Smooth muscle cell (in vitro differentiated cells): ENCODE measurements around the gene MYBPH. TPM values are rescaled to one million over a fixed set of nuclear protein-coding genes. Genes with fewer than 3 reads are reported as not detected.

ENCODE experiments used
- DNase-seq: peaks from one replicate; lab custom pipeline; 2025; ENCODE audit not compliant: unreplicated experiment; lab: John Stamatoyannopoulos, UW
- H2AFZ ChIP-seq: fragments of 200-600 bp; sonication (generic); 2 replicates; pipeline ENCODE4 v1.6.0; 2016; ENCODE audit warnings: antibody characterized with exemption, low read depth, mild to moderate bottlenecking
- H3F3A ChIP-seq: fragments of 200-600 bp; sonication (generic); 2 replicates; pipeline ENCODE4 v1.6.0; 2017; ENCODE audit warnings: antibody characterized with exemption, low read depth
- H3K27ac ChIP-seq: fragments of 200-600 bp; sonication (generic); 2 replicates; pipeline ENCODE4 v1.5.1; 2016; ENCODE audit warnings: low read depth, mild to moderate bottlenecking
- H3K27me3 ChIP-seq: fragments of 200-600 bp; sonication (generic); 2 replicates; pipeline ENCODE4 v1.6.1; 2016; ENCODE audit warnings: low read depth, mild to moderate bottlenecking
- H3K36me3 ChIP-seq: fragments of 200-600 bp; sonication (generic); 2 replicates; pipeline ENCODE4 v1.5.1; 2016; ENCODE audit warnings: low read depth
- H3K4me1 ChIP-seq: fragments of 200-600 bp; sonication (generic); 2 replicates; pipeline ENCODE4 v1.5.1; 2016; ENCODE audit warnings: low read depth
- H3K4me2 ChIP-seq: fragments of 200-600 bp; sonication (generic); 2 replicates; pipeline ENCODE4 v1.6.0; 2016; ENCODE audit warnings: mild to moderate bottlenecking
- H3K4me3 ChIP-seq: fragments of 200-600 bp; sonication (generic); 2 replicates; pipeline ENCODE4 v1.5.1; 2016; ENCODE audit warnings: mild to moderate bottlenecking
- H3K79me2 ChIP-seq: fragments of 200-600 bp; sonication (generic); 2 replicates; pipeline ENCODE4 v1.6.0; 2016; ENCODE audit warnings: low read depth, mild to moderate bottlenecking
- H3K9ac ChIP-seq: fragments of 200-600 bp; sonication (generic); 2 replicates; pipeline ENCODE4 v1.6.0; 2016; ENCODE audit warnings: low read depth
- H3K9me3 ChIP-seq: fragments of 200-600 bp; sonication (generic); replicated peaks from 2 replicates; pipeline ENCODE4 v1.5.1; 2016; ENCODE audit warnings: low read depth
- H4K20me1 ChIP-seq: fragments of 200-600 bp; sonication (generic); 2 replicates; pipeline ENCODE4 v1.6.0; 2016; ENCODE audit warnings: low read depth
- CTCF ChIP-seq: fragments of 200-600 bp; sonication (generic); IDR thresholded peaks from 2 replicates; pipeline ENCODE4 v1.5.1; 2017; ENCODE audit warnings: borderline replicate concordance, mild to moderate bottlenecking, antibody characterized with exemption; ENCODE audit not compliant: insufficient read depth, poor library complexity, severe bottlenecking
- WGBS: methylation state at CpG from one replicate; pipeline ENCODE4 v1.1.7; 2016; ENCODE audit warnings: low lambda C conversion rate; 5-methylcytosine and 5-hydroxymethylcytosine counted together
- polyA plus RNA-seq: library from polyadenylated mRNA; unstranded; fragments of >200 nt; fragmentation: Nextera tagmentation; extraction: Ambion mirVana; gene quantifications from 2 replicates; pipeline ENCODE4 v1.2.1, GENCODE V29; 2016
- total RNA-seq: library from RNA; depleted of rRNA; stranded (reverse); fragments of >200 nt; gene quantifications from 2 replicates; pipeline ENCODE4 v1.2.3, GENCODE V29; 2014

The MYBPH gene
- total and polyA plus RNA-seq, 2 experiments from 2014 or later = 0.67 to 1.7 TPM

- H3K9ac ChIP-seq = no peak overlapping the region
- no peaks in the 10 kb centered on the region for H3K27me3 ChIP-seq
- no peak overlapping the region for H2AFZ ChIP-seq
- H3K4me1 ChIP-seq = peaks cover 41% of the 10 kb centered on the region
- H3K36me3 ChIP-seq = no peaks in the 10 kb centered on the region
- no peak overlapping the region for H3K4me3 ChIP-seq
- H3K4me2 ChIP-seq = no peak overlapping the region
- DNase-seq = no peak
- peaks cover 7% of the 10 kb centered on the region for H3K79me2 ChIP-seq
- no peak for TF ChIP-seq CTCF
- no peaks in the 10 kb centered on the region for H3K9me3 ChIP-seq
- H3K27ac ChIP-seq = no peak overlapping the region
- H4K20me1 ChIP-seq = no peaks in the 10 kb centered on the region
- WGBS = 75% methylated on average over 9 of the region's 9 CpGs
- peaks cover 12% of the 10 kb centered on the region for H3F3A ChIP-seq
Observed at GRCh38 chr1:203150511-203151297, 24.9 kb downstream of the MYBPH start.

- no peak overlapping the region for H3K27ac ChIP-seq
- H3K79me2 ChIP-seq = peaks cover 10% of the 10 kb centered on the region
- H3K36me3 ChIP-seq = no peaks in the 10 kb centered on the region
- H3K4me3 ChIP-seq = no peak overlapping the region
- no peak overlapping the region for H3K4me2 ChIP-seq
- no peak for DNase-seq
- peaks cover 12% of the 10 kb centered on the region for H3F3A ChIP-seq
- H3K9me3 ChIP-seq = no peaks in the 10 kb centered on the region
- H2AFZ ChIP-seq = no peak overlapping the region
- no peaks in the 10 kb centered on the region for H3K27me3 ChIP-seq
- no peak overlapping the region for H3K9ac ChIP-seq
- TF ChIP-seq CTCF = no peak
- peaks cover 37% of the 10 kb centered on the region for H3K4me1 ChIP-seq
- 51% methylated on average over 7 of the region's 7 CpGs for WGBS
- H4K20me1 ChIP-seq = no peaks in the 10 kb centered on the region
Observed at GRCh38 chr1:203149188-203149840, 26.3 kb downstream of the MYBPH start.

- Histone ChIP-seq H3K4me3 (no peak overlapping the region), H4K20me1 (no peaks in the 10 kb centered on the region), H3K9me3 (no peaks in the 10 kb centered on the region), H3K36me3 (no peaks in the 10 kb centered on the region), H3K4me1 (peaks cover 31% of the 10 kb centered on the region), H3K79me2 (peaks cover 10% of the 10 kb centered on the region), H3K4me2 (no peak overlapping the region), H3K27ac (no peak overlapping the region), H3F3A (peaks cover 11% of the 10 kb centered on the region), H2AFZ (no peak overlapping the region), H3K27me3 (no peaks in the 10 kb centered on the region), H3K9ac (no peak overlapping the region)
- TF ChIP-seq CTCF = no peak
- no peak for DNase-seq
- 89% methylated on average over 12 of the region's 12 CpGs for WGBS
Observed at GRCh38 chr1:203148579-203148978, 27.0 kb downstream of the MYBPH start.

GRCh38 chr1:203148127-203148526 lies 27.5 kb downstream of the MYBPH start:
- no peak overlapping the region for H3K27ac ChIP-seq
- H3K36me3 ChIP-seq = no peaks in the 10 kb centered on the region
- no peak overlapping the region for H3K4me2 ChIP-seq
- peaks cover 6% of the 10 kb centered on the region for H3F3A ChIP-seq
- no peaks in the 10 kb centered on the region for H3K27me3 ChIP-seq
- no peak overlapping the region for H3K9ac ChIP-seq
- H3K4me1 ChIP-seq = peaks cover 26% of the 10 kb centered on the region
- peak; percentile 27 for TF ChIP-seq CTCF
- H2AFZ ChIP-seq = no peak overlapping the region
- no peak overlapping the region for H3K4me3 ChIP-seq
- no peaks in the 10 kb centered on the region for H3K9me3 ChIP-seq
- H3K79me2 ChIP-seq = peaks cover 10% of the 10 kb centered on the region
- 96% methylated on average over 5 of the region's 5 CpGs for WGBS
- DNase-seq = no peak
- H4K20me1 ChIP-seq = no peaks in the 10 kb centered on the region
